GM19467 (cell line): ENCODE data around the gene TTLL5.
"Not testable (repeated sequence)": the region's sequence is repeated elsewhere in the genome, so short reads cannot be mapped to it uniquely, and the experiment has no call there.

ENCODE experiments used
- ATAC-seq: cut with Tn5 transposase; IDR thresholded peaks from one replicate; pipeline ENCODE4 v1.9.1; 2021; ENCODE audit warnings: mild to moderate bottlenecking, moderate library complexity; ENCODE audit not compliant: unreplicated experiment

The TTLL5 gene

GRCh38 chr14:75826599-75826998 lies 165.6 kb downstream of the TTLL5 start:
- no peak for ATAC-seq

GRCh38 chr14:75827331-75827730 lies 166.3 kb downstream of the TTLL5 start:
- no peak for ATAC-seq

GRCh38 chr14:75829316-75829715 lies 168.3 kb downstream of the TTLL5 start:
- ATAC-seq, result no peak

GRCh38 chr14:75831455-75831854 lies 170.4 kb downstream of the TTLL5 start:
- no peak for ATAC-seq

DNA sequence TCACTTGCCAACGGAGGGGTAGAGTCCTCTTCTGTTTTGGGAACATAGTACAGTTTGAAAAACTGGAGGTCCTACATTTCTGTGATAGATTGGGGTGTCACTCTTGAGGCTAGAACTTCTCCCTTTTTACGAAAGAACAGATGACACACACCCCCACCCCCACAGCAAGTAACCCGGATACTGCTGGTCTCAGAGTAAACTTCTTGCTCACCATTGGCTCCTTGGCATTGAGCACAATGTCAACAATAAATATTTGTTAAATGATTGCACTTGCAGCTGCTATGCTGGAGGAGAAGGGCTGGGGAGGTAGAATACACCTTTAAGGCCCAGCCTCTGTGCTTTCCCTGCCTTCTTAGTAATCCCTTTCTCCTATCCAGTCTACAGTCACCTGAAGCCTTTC lies 170.9 kb downstream of the TTLL5 start:
- no peak for ATAC-seq

GRCh38 chr14:75832621-75833297 lies 171.7 kb downstream of the TTLL5 start:
- no peak for ATAC-seq

- no peak for ATAC-seq
Measured at GRCh38 chr14:75833326-75834020, 172.4 kb downstream of the TTLL5 start.

- ATAC-seq, result no peak
Measured at GRCh38 chr14:75835156-75835725, 174.2 kb downstream of the TTLL5 start.

DNA sequence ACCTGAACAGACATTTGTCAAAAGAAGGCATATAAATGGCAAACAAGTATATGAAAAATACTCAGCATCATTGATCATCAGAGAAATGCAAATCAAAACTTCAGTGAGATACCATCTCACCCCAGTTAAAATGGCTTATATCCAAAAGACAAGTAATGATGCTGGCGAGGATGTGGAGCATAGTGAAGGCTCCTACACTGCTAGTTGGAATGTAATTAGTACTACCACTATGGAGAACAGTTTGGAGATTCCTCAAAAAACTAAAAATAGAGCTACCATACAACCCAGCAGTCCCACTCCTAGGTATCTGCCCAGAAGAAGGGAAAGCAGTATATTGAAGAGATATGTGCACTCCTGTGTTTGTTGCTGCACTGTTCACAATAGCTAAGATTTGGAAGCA lies 174.7 kb downstream of the TTLL5 start:
- no peak for ATAC-seq

DNA sequence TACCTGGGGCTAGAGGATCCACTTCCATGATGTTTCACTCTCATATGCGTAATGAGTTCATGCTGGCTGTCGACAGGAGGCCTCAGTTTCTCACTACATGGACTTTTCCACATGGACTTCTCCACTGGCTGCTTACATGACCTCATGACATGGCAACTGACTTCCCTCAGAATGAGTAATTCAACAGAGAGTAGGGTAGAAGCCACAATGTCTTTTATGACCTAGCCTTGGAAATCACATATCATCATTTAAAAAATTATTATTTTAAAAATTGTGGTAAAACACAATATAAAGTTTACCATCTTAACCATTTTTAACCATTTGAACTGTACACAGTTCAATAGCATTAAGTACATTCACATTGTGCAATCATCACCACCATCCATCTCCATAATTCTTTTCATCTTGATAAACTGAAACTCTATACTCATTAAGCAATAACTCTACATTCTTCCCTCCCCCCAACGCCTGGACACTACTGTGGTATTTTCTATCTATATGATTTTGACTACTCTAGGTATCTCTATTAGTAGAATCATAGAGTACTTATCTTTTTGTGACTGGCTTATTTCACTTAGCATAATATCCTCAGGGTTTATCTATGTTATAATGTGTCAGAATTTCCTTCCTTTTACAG lies 176.2 kb downstream of the TTLL5 start:
- ATAC-seq, result no peak

DNA sequence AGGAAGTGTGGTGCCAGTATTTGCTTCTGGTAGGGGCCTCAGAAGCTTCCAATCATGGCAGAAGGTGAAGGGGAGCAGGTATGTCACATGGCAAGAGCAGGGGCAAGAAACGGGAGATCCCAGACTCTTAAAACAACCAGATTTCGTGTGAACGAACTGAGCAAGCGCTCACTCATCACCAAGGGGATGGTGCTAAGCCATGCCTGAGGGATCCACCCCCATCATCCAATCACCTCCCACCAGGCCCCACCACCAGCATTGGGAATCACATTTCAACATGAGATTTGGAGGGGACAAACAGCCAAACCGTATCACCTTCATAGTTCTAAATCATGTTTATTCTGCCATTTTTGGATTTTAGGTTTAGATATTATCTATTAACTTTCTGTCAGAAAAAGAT lies 179.9 kb downstream of the TTLL5 start:
- ATAC-seq, result no peak

DNA sequence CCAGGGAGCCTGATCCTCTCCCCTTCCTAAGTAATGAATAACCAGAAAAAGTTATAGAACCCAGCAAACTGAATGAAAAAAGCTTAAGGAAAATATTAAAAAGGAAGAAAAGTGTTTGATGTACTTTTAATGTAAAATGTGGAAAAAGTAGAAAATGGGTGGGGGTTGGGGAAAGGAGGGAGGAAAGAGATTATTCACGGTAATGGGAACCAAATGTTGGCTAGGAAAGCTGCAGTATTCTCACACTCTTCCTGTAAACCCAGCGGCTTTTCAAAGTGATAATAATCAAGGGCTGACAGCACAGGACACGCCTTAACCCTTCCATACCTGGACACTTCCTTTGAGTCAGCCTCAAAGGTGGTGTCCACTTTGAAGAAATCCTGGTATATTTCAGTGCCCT lies 181.5 kb downstream of the TTLL5 start:
- ATAC-seq, result no peak

DNA sequence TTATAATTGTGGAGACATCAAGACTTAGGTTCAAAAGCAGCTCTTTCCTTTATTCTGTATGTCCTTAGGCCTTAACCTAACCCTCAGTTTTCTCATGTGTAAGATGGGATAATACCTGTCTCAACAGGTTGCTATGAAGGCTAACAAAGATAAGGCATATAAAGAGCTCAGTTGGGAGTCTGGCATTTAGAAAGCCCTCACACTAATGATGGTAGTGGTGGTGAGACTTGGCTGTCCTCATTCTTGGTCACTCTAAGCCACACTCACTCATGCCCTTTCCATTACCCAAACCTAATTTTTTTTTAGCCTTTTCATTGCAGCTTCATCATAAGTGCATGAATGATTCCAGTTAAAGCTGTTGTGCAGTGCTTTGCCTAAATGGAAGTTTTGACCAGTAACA lies 183.4 kb downstream of the TTLL5 start:
- ATAC-seq, result no peak

- ATAC-seq, result no peak
Measured at GRCh38 chr14:75845136-75845804, 184.2 kb downstream of the TTLL5 start.

- ATAC-seq, result not testable (repeated sequence)
Measured at GRCh38 chr14:75846694-75847093, 185.6 kb downstream of the TTLL5 start.

- ATAC-seq, result no peak
Measured at GRCh38 chr14:75847584-75847983, 186.5 kb downstream of the TTLL5 start.

DNA sequence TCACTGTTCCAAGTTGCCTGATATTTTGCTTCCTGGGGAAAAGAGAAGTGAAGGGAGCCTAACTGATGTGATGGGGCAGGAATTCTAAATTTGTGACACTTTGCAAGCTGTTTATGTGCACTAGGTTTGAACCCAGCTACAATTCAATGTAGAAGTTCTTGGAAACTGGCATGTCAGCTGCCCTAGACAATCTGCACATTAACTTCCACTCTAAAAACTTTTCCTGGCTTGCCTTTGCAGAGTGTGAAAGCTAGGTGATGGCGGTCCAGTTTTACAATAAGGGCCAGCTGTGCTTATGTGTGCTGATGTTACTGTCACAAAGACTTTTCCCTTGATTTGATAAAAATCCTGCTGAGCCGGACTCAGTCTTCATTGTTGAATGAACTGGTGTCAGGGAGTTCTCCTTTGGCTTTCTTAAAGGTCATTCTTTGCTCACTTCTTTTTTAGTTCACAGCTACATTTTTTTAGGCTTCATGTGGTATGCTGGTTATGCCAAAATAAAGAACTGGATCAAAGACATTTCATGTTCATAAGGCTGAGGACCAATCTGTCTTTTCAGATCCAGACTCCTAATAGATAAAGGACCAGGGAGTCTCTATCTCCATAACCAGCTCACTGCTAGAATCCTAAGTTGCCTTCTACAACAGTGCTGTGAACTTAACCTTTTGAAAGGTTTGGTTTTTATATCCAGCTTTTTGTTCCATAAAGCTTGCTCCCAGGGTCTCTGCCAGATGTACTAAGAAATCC lies 187.3 kb downstream of the TTLL5 start:
- ATAC-seq, result no peak

GRCh38 chr14:75849300-75849895 lies 188.4 kb downstream of the TTLL5 start:
- ATAC-seq, result no peak

GRCh38 chr14:75851574-75851866 lies 190.5 kb downstream of the TTLL5 start:
- no peak for ATAC-seq

GRCh38 chr14:75854111-75854799 lies 193.2 kb downstream of the TTLL5 start:
- ATAC-seq, result no peak
